ENCODE results near the gene ANKRD18A.

The ANKRD18A gene

DNA sequence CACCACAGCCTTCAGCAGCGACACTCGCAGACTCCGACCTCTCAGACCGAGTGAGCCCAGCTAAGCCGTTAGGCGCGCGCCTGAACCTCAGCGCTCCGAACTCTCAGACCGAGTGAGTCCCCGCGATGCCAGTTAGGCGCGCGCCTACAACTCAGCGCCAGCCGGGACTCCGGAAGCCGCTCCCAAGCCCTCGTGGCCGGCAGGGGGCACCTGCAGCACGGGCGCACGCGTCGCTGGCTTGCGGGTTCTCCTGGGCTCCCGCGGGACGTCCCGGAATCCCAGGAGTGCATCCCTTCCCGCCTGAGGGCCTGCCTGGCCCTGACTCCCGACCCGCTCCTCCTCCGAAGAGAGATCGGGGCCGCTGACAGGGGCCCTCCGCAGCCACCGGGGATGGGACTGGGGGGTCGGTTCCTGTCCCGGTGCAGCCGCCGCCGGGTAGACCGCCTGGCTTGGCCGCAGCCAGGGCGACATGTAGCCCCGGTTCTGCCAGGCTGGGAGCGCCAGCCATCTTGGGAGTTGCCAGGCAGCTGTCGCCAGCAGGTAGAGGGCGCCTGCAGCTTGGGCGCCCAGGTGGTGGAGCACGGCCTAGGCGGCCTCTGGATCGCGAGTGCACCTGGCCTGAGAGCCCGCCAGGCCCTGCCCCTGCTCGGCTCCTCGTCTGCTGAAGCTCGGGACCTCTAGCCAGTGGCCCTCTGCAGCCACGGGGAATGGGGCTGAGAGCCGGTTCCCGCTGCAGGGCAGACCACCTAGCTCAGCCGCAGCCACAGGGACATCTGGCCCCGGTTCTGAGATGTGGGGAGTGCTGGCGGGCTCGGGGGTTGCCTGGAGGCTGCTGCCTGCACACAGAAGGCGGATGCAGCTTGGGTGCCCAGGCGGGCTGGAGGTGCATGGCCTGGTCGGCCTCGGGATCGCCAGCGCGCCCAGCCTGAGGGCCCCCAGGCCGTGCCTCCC is at the start of gene ANKRD18A:
Gene ANKRD18A (minus strand): TSS at position 114 of the 951 bp plus-strand sequence. CDS start 311 bp downstream, outside the sequence.
- Histone ChIP-seq H3K27ac (ENCODE audit: low read depth, low read length) (no peak within 1 kb of the TSS; the same call in 1 of the 2 replicates), H3K9me3 (ENCODE audit: control insufficient read depth, insufficient read depth, low read depth, low read length) (peaks cover 7% of the 10 kb centered on the region; the same call in 1 of the 2 replicates), H3K4me3 (ENCODE audit: low read depth, low read length) (peak within 1 kb of the TSS; percentile 65), H3K4me1 (ENCODE audit: control insufficient read depth, insufficient read depth, low read length) (no peaks in the 10 kb centered on the region), H3K9ac (ENCODE audit: low read length) (peak within 1 kb of the TSS; percentile 83), H3K36me3 (ENCODE audit: control insufficient read depth, insufficient read depth, low read length) (no peaks in the 10 kb centered on the region), H3K27me3 (ENCODE audit: control insufficient read depth, insufficient read depth, low read length) (peaks cover 32% of the 10 kb centered on the region)

- H3K36me3 ChIP-seq (ENCODE audit: control insufficient read depth, insufficient read depth, low read length): no peaks in the 10 kb centered on the region
- peaks cover 13% of the 10 kb centered on the region for H3K4me1 ChIP-seq (ENCODE audit: control insufficient read depth, insufficient read depth, low read length)
- H3K27me3 ChIP-seq (ENCODE audit: control insufficient read depth, insufficient read depth, low read length): no peaks in the 10 kb centered on the region
- H3K9me3 ChIP-seq (ENCODE audit: control insufficient read depth, insufficient read depth, low read depth, low read length): no peaks in the 10 kb centered on the region
- H3K4me3 ChIP-seq (ENCODE audit: low read depth, low read length): no peak overlapping the region
- no peak overlapping the region for H3K27ac ChIP-seq (ENCODE audit: low read depth, low read length)
- no peak overlapping the region for H3K9ac ChIP-seq (ENCODE audit: low read length)
Measured at GRCh38 chr9:38668791-38669466, 48.5 kb upstream of the ANKRD18A start.

DNA sequence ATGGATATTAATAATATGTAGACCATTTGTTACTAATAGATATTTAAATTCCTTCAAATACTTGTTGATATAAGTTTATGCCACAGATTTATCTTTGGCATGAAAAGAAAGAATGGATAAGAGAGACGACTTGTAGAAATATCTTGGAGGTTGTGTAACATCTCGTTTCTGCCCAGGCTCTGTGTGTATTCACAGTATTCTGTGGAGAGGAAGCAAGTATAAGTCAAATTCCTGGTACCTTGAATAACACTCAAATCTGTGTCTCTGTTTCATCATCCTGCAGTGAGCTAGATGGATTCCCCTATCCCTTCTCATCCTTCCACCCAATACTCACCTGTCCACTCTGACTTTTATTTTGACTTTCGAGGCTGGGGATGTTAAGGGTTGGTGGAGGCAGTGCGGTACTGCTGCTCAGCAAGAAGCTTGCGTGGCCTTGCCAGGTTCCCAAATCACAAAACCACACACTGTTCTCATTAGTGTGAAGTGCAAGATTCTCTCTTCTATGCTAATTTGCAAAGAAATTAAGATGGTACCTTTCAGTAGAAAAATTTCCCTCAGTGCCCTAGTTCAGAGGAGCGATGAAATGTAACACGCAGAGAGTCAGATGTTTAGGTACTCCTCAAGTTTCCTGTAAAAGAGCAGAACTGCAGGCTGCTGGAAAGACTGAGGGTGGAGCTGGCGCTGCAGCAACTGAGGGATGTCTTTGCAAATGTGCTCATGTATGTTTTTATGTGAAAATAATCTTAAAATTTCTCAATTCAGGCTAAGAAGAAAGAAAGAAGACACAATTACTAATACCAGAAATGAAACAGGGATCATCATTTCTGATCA is 42.6 kb upstream of the ANKRD18A start:
- Histone ChIP-seq H3K9ac (ENCODE audit: low read length) (no peak overlapping the region), H3K27me3 (ENCODE audit: control insufficient read depth, insufficient read depth, low read length) (no peaks in the 10 kb centered on the region), H3K9me3 (ENCODE audit: control insufficient read depth, insufficient read depth, low read depth, low read length) (no peaks in the 10 kb centered on the region)

GRCh38 chr9:38659538-38659937 is 39.1 kb upstream of the ANKRD18A start:
- no peak overlapping the region for H3K27ac ChIP-seq (ENCODE audit: low read depth, low read length)
- no peak overlapping the region for H3K4me3 ChIP-seq (ENCODE audit: low read depth, low read length)
- H3K4me1 ChIP-seq (ENCODE audit: control insufficient read depth, insufficient read depth, low read length): no peaks in the 10 kb centered on the region

More for the DNA sequence above, 42.6 kb upstream of the ANKRD18A start:
- H3K4me1 ChIP-seq (ENCODE audit: control insufficient read depth, insufficient read depth, low read length): no peaks in the 10 kb centered on the region
- no peak overlapping the region for H3K4me3 ChIP-seq (ENCODE audit: low read depth, low read length)
- no peak overlapping the region for H3K27ac ChIP-seq (ENCODE audit: low read depth, low read length)
- no peaks in the 10 kb centered on the region for H3K36me3 ChIP-seq (ENCODE audit: control insufficient read depth, insufficient read depth, low read length)

GRCh38 chr9:38656896-38657295 is 36.5 kb upstream of the ANKRD18A start:
- no peaks in the 10 kb centered on the region for H3K4me1 ChIP-seq (ENCODE audit: control insufficient read depth, insufficient read depth, low read length)

More at GRCh38 chr9:38659538-38659937, 39.1 kb upstream of the ANKRD18A start:
- Histone ChIP-seq H3K9ac (ENCODE audit: low read length) (no peak overlapping the region), H3K36me3 (ENCODE audit: control insufficient read depth, insufficient read depth, low read length) (no peaks in the 10 kb centered on the region), H3K27me3 (ENCODE audit: control insufficient read depth, insufficient read depth, low read length) (no peaks in the 10 kb centered on the region), H3K9me3 (ENCODE audit: control insufficient read depth, insufficient read depth, low read depth, low read length) (no peaks in the 10 kb centered on the region)

DNA sequence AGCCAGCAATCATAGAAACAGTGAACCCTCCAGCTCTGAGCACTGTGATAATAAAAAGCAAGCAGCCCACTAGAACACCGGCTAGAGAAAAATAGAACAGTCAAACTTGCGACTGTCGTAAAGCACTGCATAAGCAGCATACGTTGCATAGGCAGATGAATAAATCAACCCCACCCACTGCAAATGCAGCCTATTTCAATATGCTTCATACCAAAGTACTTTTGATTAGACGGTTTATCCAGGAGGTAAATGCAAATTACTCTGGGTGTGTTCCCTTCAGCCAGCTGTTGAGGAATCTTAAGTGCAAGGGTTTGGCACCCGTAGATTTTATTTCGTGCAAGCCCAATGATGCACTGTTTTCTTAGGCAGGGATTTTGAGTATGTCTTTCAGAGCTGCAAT is 32.1 kb upstream of the ANKRD18A start:
- Histone ChIP-seq H3K4me1 (ENCODE audit: control insufficient read depth, insufficient read depth, low read length) (no peaks in the 10 kb centered on the region), H3K9ac (ENCODE audit: low read length) (no peak overlapping the region), H3K27ac (ENCODE audit: low read depth, low read length) (no peak overlapping the region), H3K27me3 (ENCODE audit: control insufficient read depth, insufficient read depth, low read length) (no peaks in the 10 kb centered on the region), H3K9me3 (ENCODE audit: control insufficient read depth, insufficient read depth, low read depth, low read length) (0 out of 2 replicates have a peak, but pooled peaks cover 5% of the 10 kb centered on the region), H3K36me3 (ENCODE audit: control insufficient read depth, insufficient read depth, low read length) (no peaks in the 10 kb centered on the region), H3K4me3 (ENCODE audit: low read depth, low read length) (no peak overlapping the region)

More at GRCh38 chr9:38656896-38657295, 36.5 kb upstream of the ANKRD18A start:
- Histone ChIP-seq H3K4me3 (ENCODE audit: low read depth, low read length) (no peak overlapping the region), H3K9ac (ENCODE audit: low read length) (no peak overlapping the region), H3K9me3 (ENCODE audit: control insufficient read depth, insufficient read depth, low read depth, low read length) (no peaks in the 10 kb centered on the region), H3K36me3 (ENCODE audit: control insufficient read depth, insufficient read depth, low read length) (no peaks in the 10 kb centered on the region), H3K27ac (ENCODE audit: low read depth, low read length) (no peak overlapping the region), H3K27me3 (ENCODE audit: control insufficient read depth, insufficient read depth, low read length) (no peaks in the 10 kb centered on the region)

- Histone ChIP-seq H3K27ac (ENCODE audit: low read depth, low read length) (no peak overlapping the region), H3K4me3 (ENCODE audit: low read depth, low read length) (no peak overlapping the region), H3K9me3 (ENCODE audit: control insufficient read depth, insufficient read depth, low read depth, low read length) (0 out of 2 replicates have a peak, but pooled peaks cover 5% of the 10 kb centered on the region), H3K27me3 (ENCODE audit: control insufficient read depth, insufficient read depth, low read length) (no peaks in the 10 kb centered on the region), H3K4me1 (ENCODE audit: control insufficient read depth, insufficient read depth, low read length) (no peaks in the 10 kb centered on the region), H3K36me3 (ENCODE audit: control insufficient read depth, insufficient read depth, low read length) (no peaks in the 10 kb centered on the region), H3K9ac (ENCODE audit: low read length) (no peak overlapping the region)
Measured at GRCh38 chr9:38652044-38652443, 31.6 kb upstream of the ANKRD18A start.

- Histone ChIP-seq H3K36me3 (ENCODE audit: control insufficient read depth, insufficient read depth, low read length) (no peaks in the 10 kb centered on the region), H3K27ac (ENCODE audit: low read depth, low read length) (no peak overlapping the region), H3K4me3 (ENCODE audit: low read depth, low read length) (no peak overlapping the region), H3K4me1 (ENCODE audit: control insufficient read depth, insufficient read depth, low read length) (no peaks in the 10 kb centered on the region), H3K27me3 (ENCODE audit: control insufficient read depth, insufficient read depth, low read length) (no peaks in the 10 kb centered on the region), H3K9ac (ENCODE audit: low read length) (no peak overlapping the region), H3K9me3 (ENCODE audit: control insufficient read depth, insufficient read depth, low read depth, low read length) (0 out of 2 replicates have a peak, but pooled peaks cover 5% of the 10 kb centered on the region)
Measured at GRCh38 chr9:38651400-38652042, 31.1 kb upstream of the ANKRD18A start.

DNA sequence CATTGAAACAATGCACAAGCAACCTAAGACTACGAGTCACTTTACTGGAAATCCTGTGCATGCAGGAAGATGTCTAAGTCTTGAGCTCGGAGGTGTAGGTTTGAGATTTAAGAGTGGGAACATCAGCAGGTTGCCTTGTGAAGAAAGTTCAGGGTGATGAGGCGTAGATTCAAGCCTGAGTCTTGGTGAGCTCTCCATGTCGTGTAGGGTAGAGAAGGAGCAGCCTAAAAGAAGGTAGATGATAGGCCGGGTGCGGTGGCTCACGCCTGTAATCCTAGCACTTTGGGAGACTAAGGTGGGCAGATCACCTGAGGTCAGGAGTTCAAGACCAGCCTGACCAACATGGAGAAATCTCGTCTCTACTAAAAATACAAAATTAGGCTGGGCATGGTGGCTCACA is 30.2 kb upstream of the ANKRD18A start:
- Histone ChIP-seq H3K9ac (ENCODE audit: low read length) (no peak overlapping the region), H3K4me1 (ENCODE audit: control insufficient read depth, insufficient read depth, low read length) (no peaks in the 10 kb centered on the region), H3K27ac (ENCODE audit: low read depth, low read length) (no peak overlapping the region), H3K27me3 (ENCODE audit: control insufficient read depth, insufficient read depth, low read length) (no peaks in the 10 kb centered on the region), H3K4me3 (ENCODE audit: low read depth, low read length) (no peak overlapping the region), H3K9me3 (ENCODE audit: control insufficient read depth, insufficient read depth, low read depth, low read length) (0 out of 2 replicates have a peak, but pooled peaks cover 7% of the 10 kb centered on the region), H3K36me3 (ENCODE audit: control insufficient read depth, insufficient read depth, low read length) (no peaks in the 10 kb centered on the region)

GRCh38 chr9:38649731-38650363 is 29.5 kb upstream of the ANKRD18A start:
- Histone ChIP-seq H3K27me3 (ENCODE audit: control insufficient read depth, insufficient read depth, low read length) (no peaks in the 10 kb centered on the region), H3K9ac (ENCODE audit: low read length) (no peak overlapping the region), H3K36me3 (ENCODE audit: control insufficient read depth, insufficient read depth, low read length) (no peaks in the 10 kb centered on the region), H3K9me3 (ENCODE audit: control insufficient read depth, insufficient read depth, low read depth, low read length) (0 out of 2 replicates have a peak, but pooled peaks cover 7% of the 10 kb centered on the region), H3K27ac (ENCODE audit: low read depth, low read length) (no peak overlapping the region), H3K4me1 (ENCODE audit: control insufficient read depth, insufficient read depth, low read length) (no peaks in the 10 kb centered on the region), H3K4me3 (ENCODE audit: low read depth, low read length) (no peak overlapping the region)
